OCI-M1 (cell line): ENCODE results near the gene INPP5A.
A peak's percentile ranks its signal among the peaks of the same experiment; 100 is the strongest.

Source experiments
- DNase-seq: peaks from one replicate; lab custom pipeline; 2025; lab: John Stamatoyannopoulos, UW

The INPP5A gene

GRCh38 chr10:132612571-132613504 lies 75.3 kb downstream of the INPP5A start:
- no peak for DNase-seq

- DNase-seq = no peak
Measured at GRCh38 chr10:132613566-132614348, 76.2 kb downstream of the INPP5A start.

GRCh38 chr10:132614431-132615340 lies 77.1 kb downstream of the INPP5A start:
- no peak for DNase-seq

GRCh38 chr10:132615341-132616169 lies 78.0 kb downstream of the INPP5A start:
- DNase-seq = no peak

GRCh38 chr10:132616170-132616995 lies 78.8 kb downstream of the INPP5A start:
- DNase-seq = no peak

- DNase-seq = no peak
Measured at GRCh38 chr10:132616996-132617736, 79.6 kb downstream of the INPP5A start.

GRCh38 chr10:132617737-132618052 lies 80.1 kb downstream of the INPP5A start:
- DNase-seq = no peak

- DNase-seq = no peak
Measured at GRCh38 chr10:132618158-132618919, 80.8 kb downstream of the INPP5A start.

GRCh38 chr10:132619927-132620326 lies 82.3 kb downstream of the INPP5A start:
- DNase-seq = no peak

GRCh38 chr10:132624061-132624846 lies 86.7 kb downstream of the INPP5A start:
- DNase-seq = no peak

- no peak for DNase-seq
Measured at GRCh38 chr10:132624847-132625471, 87.4 kb downstream of the INPP5A start.

GRCh38 chr10:132626019-132626760 lies 88.6 kb downstream of the INPP5A start:
- DNase-seq = no peak

- DNase-seq = no peak
Measured at GRCh38 chr10:132626761-132627665, 89.4 kb downstream of the INPP5A start.

- peak; percentile 46 for DNase-seq
Measured at GRCh38 chr10:132627666-132628531, 90.3 kb downstream of the INPP5A start.
